PC-9 (cell line): ENCODE measurements around the gene FGL2. TPM values are rescaled to one million over a fixed set of nuclear protein-coding genes. Genes with fewer than 3 reads are reported as not detected.
"Not testable (repeated sequence)": the region's sequence is repeated elsewhere in the genome, so short reads cannot be mapped to it uniquely, and the experiment has no call there.

ENCODE experiments used
- BruUV-seq: library from RNA; stranded (reverse); fragments of 400-500 nt; replicated peaks from 2 replicates; lab custom pipeline; 2021; lab: Mats Ljungman, UMichigan
- CTCF ChIA-PET: fragments of 300-600 bp; sonication (Branson Sonifier 250); formaldehyde crosslinking; loops from one replicate; lab custom pipeline; 2022; ENCODE audit warnings: antibody characterized with exemption; lab: Charles Lee
- POLR2A ChIA-PET: fragments of 300-600 bp; sonication (Branson Sonifier 250); formaldehyde crosslinking; loops from one replicate; lab custom pipeline; 2022; ENCODE audit warnings: antibody characterized with exemption; ENCODE audit not compliant: unreplicated experiment; lab: Charles Lee
- DNase-seq, 2 experiments: peaks; one replicate each; pipeline versions ENCODE4 v3.0.0 to v3.0.0-alpha.2; 2015 to 2022; ENCODE audit warnings: mixed read lengths in 1 of 2
- H2AFZ ChIP-seq: fragments of 200-600 bp; sonication (generic); 2 replicates; pipeline ENCODE4 v1.8.1; 2017; ENCODE audit warnings: antibody characterized with exemption
- H3F3A ChIP-seq: fragments of 200-600 bp; sonication (generic); 2 replicates; pipeline ENCODE4 v1.8.1; 2017; ENCODE audit warnings: antibody characterized with exemption, mild to moderate bottlenecking, low read depth; ENCODE audit not compliant: insufficient read depth
- H3K27ac ChIP-seq: fragments of 200-600 bp; sonication (generic); 2 replicates; pipeline ENCODE4 v1.6.1; 2016; ENCODE audit warnings: mixed run types
- H3K27me3 ChIP-seq: fragments of 200-600 bp; sonication (generic); 2 replicates; pipeline ENCODE4 v1.6.1; 2016; ENCODE audit warnings: low read depth, mixed run types; ENCODE audit not compliant: insufficient read depth
- H3K36me3 ChIP-seq: fragments of 200-600 bp; sonication (generic); 2 replicates; pipeline ENCODE4 v1.6.1; 2016; ENCODE audit warnings: low read depth, mixed run types
- H3K4me1 ChIP-seq: fragments of 200-600 bp; sonication (generic); replicated peaks from 2 replicates; pipeline ENCODE4 v1.6.1; 2016; ENCODE audit warnings: mixed run types; ENCODE audit not compliant: insufficient read depth
- H3K4me2 ChIP-seq: fragments of 200-600 bp; sonication (generic); 2 replicates; pipeline ENCODE4 v1.6.1; 2017; ENCODE audit warnings: mixed run types
- H3K4me3 ChIP-seq: fragments of 200-600 bp; sonication (generic); 2 replicates; pipeline ENCODE4 v1.6.1; 2016; ENCODE audit warnings: mixed run types
- H3K79me2 ChIP-seq: fragments of 200-600 bp; sonication (generic); 2 replicates; pipeline ENCODE4 v1.6.1; 2017; ENCODE audit warnings: low read depth, mixed run types
- H3K9me2 ChIP-seq: fragments of 200-600 bp; sonication (generic); 2 replicates; pipeline ENCODE4 v1.8.1; 2017; ENCODE audit warnings: mild to moderate bottlenecking; ENCODE audit not compliant: insufficient read depth
- H3K9me3 ChIP-seq: fragments of 200-600 bp; sonication (generic); 2 replicates; pipeline ENCODE4 v1.8.1; 2016; ENCODE audit warnings: low read depth; ENCODE audit not compliant: insufficient read depth
- H4K20me1 ChIP-seq: fragments of 200-600 bp; sonication (generic); 2 replicates; pipeline ENCODE4 v1.8.1; 2017; ENCODE audit not compliant: insufficient read depth
- EZH2 ChIP-seq: fragments of 200-600 bp; sonication (generic); IDR thresholded peaks from 2 replicates; pipeline ENCODE4 v1.8.0; 2017; ENCODE audit warnings: antibody characterized with exemption, low read depth
- intact Hi-C: fragments of 100-400 bp; cut with micrococcal nuclease; formaldehyde crosslinking; loops from one replicate; pipeline ENCODE4 v1.10.0; 2022; ENCODE audit not compliant: unreplicated experiment
- total RNA-seq: library from RNA; stranded (reverse); gene quantifications from 2 replicates; pipeline ENCODE4 v1.2.3, GENCODE V29; 2021
- TF ChIP-seq, protein P1 (sequence below): fragments of 200-600 bp; sonication (generic); conservative IDR thresholded peaks from 2 replicates; pipeline ENCODE4 v1.6.1; 2017; ENCODE audit warnings: mixed run types, antibody characterized with exemption, mild to moderate bottlenecking, moderate library complexity

Gene FGL2
- total RNA-seq, 1 experiment from 2014 or later = not detected

DNA sequence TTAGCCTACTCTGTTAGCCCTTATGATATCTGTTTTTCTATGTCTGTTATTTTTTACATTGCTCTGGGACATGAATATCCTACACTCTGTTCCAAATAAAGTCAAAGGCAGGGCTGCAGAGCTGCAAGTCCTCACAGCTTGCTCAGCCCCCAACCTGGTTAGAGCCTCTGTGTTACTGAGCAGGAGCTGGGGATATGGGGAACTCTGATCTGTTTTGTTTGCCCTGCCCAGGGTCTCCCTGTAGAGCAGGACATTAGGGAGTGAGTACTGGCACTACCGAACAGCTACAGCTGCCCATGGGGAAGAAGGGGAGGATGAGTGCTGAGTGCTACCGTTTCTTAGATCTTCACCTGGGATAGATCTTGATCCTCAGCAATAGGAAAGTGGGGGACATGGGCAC lies 32.8 kb upstream of the FGL2 start:
- Histone ChIP-seq H3K4me3 (no peak overlapping the region), H3K27me3 (no peaks in the 10 kb centered on the region), H3K4me1 (no peaks in the 10 kb centered on the region), H3K9me3 (peaks cover 6% of the 10 kb centered on the region), H4K20me1 (no peaks in the 10 kb centered on the region), H3K9me2 (no peaks in the 10 kb centered on the region), H2AFZ (no peak overlapping the region), H3K27ac (no peak overlapping the region), H3K79me2 (no peaks in the 10 kb centered on the region), H3F3A (no peaks in the 10 kb centered on the region), H3K36me3 (no peaks in the 10 kb centered on the region), H3K4me2 (no peak overlapping the region)
- intact Hi-C loops = no loop called here
- DNase-seq = no peak
- no TSS peak for BruUV-seq
- TF ChIP-seq EZH2 = no peak
- TF ChIP-seq, protein P1, sequence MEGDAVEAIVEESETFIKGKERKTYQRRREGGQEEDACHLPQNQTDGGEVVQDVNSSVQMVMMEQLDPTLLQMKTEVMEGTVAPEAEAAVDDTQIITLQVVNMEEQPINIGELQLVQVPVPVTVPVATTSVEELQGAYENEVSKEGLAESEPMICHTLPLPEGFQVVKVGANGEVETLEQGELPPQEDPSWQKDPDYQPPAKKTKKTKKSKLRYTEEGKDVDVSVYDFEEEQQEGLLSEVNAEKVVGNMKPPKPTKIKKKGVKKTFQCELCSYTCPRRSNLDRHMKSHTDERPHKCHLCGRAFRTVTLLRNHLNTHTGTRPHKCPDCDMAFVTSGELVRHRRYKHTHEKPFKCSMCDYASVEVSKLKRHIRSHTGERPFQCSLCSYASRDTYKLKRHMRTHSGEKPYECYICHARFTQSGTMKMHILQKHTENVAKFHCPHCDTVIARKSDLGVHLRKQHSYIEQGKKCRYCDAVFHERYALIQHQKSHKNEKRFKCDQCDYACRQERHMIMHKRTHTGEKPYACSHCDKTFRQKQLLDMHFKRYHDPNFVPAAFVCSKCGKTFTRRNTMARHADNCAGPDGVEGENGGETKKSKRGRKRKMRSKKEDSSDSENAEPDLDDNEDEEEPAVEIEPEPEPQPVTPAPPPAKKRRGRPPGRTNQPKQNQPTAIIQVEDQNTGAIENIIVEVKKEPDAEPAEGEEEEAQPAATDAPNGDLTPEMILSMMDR = no peak
- ChIA-PET POLR2A (no interaction called here), CTCF (no interaction called here)

DNA sequence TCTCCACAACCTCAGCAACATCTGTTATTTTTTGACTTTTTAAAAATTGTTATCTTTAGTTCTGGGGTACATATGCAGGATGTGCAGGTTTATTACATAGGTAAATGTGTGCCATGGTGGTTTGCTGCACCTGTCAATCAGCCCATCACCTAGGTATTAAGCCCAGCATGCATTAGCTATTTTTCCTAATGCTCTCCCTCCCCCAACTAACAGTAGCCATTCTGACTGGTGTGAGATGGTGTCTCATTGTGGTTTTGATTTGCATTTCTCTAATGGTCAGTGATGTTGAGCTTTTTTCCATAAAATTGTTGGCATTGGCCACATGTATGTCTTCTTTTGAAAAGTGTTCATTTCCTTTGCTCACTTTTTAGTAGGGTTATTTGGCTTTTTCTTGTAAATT lies 29.2 kb upstream of the FGL2 start:
- H2AFZ ChIP-seq, H3K36me3 ChIP-seq, intact Hi-C loops, BruUV-seq, H3K4me3 ChIP-seq, H3K9me3 ChIP-seq, H3K79me2 ChIP-seq, POLR2A ChIA-PET, H4K20me1 ChIP-seq, H3K9me2 ChIP-seq, H3K27ac ChIP-seq, H3K4me1 ChIP-seq, CTCF ChIA-PET, H3F3A ChIP-seq, H3K4me2 ChIP-seq, H3K27me3 ChIP-seq, DNase-seq: not testable (repeated sequence)

DNA sequence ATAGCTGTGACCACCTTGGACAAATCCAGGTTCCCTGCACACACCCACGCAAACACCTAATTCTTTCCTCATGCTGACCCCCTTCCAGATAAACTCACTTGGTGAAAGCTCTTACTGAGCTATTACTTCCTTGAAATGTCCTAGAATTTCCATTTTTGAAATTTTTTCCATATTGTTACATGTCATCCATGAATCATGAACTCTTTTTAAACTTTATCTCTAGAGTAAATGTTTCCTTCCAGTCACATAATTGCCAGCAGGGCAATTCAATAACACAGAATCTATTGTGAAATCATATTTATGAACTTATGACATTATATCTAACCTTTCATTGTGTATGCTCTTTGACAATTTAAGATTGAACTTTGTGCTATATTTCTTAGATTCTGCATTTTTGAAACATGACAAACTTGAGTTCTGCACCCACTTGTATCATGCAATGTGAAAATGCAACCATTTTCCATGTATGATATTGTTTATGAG lies 26.8 kb upstream of the FGL2 start:
- no peak for DNase-seq
- intact Hi-C loops = no loop called here

More for the DNA sequence above, 26.8 kb upstream of the FGL2 start:
- CTCF ChIA-PET = no interaction called here
- TF ChIP-seq EZH2 = no peak
- TF ChIP-seq, protein P1 = no peak
- Histone ChIP-seq H3K9me2 (no peaks in the 10 kb centered on the region), H3K9me3 (peaks cover 6% of the 10 kb centered on the region), H3K79me2 (no peaks in the 10 kb centered on the region), H4K20me1 (no peaks in the 10 kb centered on the region), H3K4me3 (no peak overlapping the region), H3K4me2 (peak overlapping the region; percentile 1; the same call in 1 of the 2 replicates), H3F3A (no peaks in the 10 kb centered on the region), H3K27ac (no peak overlapping the region), H3K27me3 (no peaks in the 10 kb centered on the region), H3K36me3 (no peaks in the 10 kb centered on the region), H3K4me1 (peaks cover 8% of the 10 kb centered on the region), H2AFZ (no peak overlapping the region)
- BruUV-seq = no TSS peak
- POLR2A ChIA-PET = no interaction called here
